IPS-18c (cell line): ENCODE data around the gene GNS.
"Not testable (repeated sequence)": the region's sequence is repeated elsewhere in the genome, so short reads cannot be mapped to it uniquely, and the experiment has no call there.

Experiments used
- H3K4me3 ChIP-seq: 2 replicates; pipeline ENCODE4 v1.7.0; 2013; ENCODE audit warnings: low read depth, mild to moderate bottlenecking, low read length, moderate library complexity; ENCODE audit not compliant: insufficient read depth
- H3K9me3 ChIP-seq: one replicate; pipeline ENCODE4 v1.6.1; 2013; ENCODE audit warnings: mild to moderate bottlenecking, low read length, moderate library complexity; ENCODE audit not compliant: control insufficient read depth, insufficient read depth

The GNS gene

GRCh38 chr12:64691227-64691794 lies 67.9 kb downstream of the GNS start:
- no peak overlapping the region for H3K4me3 ChIP-seq
- H3K9me3 ChIP-seq: no peaks in the 10 kb centered on the region

DNA sequence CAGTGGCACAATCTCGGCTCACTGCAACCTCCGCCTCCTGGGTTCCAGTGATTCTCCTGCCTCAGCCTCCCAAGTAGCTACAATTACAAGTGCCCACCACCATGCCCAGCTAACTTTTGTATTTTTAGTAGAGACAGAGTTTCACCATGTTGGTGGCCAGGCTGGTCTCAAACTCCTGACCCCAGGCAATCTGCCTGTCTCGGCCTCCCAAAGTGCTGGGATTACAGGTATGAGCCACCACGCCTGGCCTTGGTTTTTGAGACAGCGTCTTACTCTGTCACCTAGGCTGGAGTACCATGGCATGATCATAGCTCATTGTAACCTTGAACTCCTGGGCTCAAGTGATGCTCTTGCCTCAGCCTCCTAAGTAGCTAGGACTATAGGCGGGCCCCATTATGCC lies 69.0 kb downstream of the GNS start:
- H3K4me3 ChIP-seq: not testable (repeated sequence)

GRCh38 chr12:64688715-64689114 lies 70.5 kb downstream of the GNS start:
- no peaks in the 10 kb centered on the region for H3K9me3 ChIP-seq
- no peak overlapping the region for H3K4me3 ChIP-seq

More for the DNA sequence above, 69.0 kb downstream of the GNS start:
- H3K9me3 ChIP-seq: not testable (repeated sequence)

DNA sequence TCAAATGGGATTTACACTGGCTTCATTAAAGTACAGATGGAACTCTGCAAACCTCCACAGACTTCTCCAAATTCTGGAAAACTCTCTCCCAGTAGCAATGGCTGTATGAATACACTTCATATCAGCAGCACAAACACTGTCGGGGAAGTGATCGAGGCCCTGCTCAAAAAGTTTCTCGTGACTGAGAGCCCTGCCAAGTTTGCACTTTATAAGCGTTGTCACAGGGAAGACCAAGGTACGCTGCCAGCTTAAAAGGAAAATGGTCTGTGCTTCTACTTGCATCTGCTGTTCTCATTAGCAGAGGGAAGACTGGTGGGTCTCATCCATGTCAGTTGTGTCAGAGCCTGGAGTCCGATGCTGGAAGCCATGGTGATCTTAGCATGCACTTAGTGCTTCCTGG lies 71.0 kb downstream of the GNS start:
- no peaks in the 10 kb centered on the region for H3K9me3 ChIP-seq
- H3K4me3 ChIP-seq: no peak overlapping the region

DNA sequence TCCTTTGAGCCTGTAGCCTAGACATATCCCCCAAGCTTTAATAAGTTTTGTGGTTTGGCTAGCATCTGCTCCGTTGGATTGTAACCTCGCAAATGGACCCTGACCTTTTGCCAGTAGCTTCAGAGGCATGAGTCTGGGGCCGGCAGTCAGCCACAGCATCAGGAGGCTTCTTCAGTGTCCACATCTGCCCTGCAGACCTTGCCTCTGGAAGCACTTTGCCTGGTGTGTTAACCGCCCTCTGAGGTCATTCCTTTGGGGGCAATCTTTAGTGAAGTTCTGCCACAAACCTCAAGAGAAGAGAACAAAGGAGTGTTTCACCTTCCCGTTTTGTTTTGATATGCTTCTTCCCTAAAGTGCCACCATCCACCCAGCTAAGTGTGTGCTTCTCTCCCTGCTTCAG lies 71.4 kb downstream of the GNS start:
- Histone ChIP-seq H3K4me3 (no peak overlapping the region), H3K9me3 (no peaks in the 10 kb centered on the region)

DNA sequence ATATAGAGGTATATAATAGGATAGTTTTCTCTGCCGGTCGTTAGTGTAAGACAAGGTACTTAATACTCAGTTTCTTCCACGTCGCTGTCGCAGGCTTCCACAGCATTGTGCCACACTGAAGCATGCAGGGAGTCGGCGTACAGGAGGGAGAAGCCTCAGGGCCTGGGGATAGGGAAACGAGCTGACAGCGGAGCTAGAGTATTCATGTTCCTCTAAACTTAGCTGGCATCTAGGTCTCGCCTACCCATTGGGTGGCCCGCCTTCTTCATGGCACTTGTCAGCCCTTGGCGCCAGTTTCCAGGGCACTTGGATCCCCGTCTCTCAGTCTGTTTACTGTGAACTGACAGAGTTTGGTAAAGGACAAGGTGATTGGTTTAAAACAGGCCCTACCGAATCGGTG lies 73.6 kb downstream of the GNS start:
- Histone ChIP-seq H3K9me3 (no peaks in the 10 kb centered on the region), H3K4me3 (no peak overlapping the region)

GRCh38 chr12:64685050-64685449 lies 74.2 kb downstream of the GNS start:
- H3K4me3 ChIP-seq: no peak overlapping the region
- no peaks in the 10 kb centered on the region for H3K9me3 ChIP-seq

- Histone ChIP-seq H3K4me3 (no peak overlapping the region), H3K9me3 (no peaks in the 10 kb centered on the region)
These were observed 75.2 kb downstream of the GNS start for GRCh38 chr12:64683816-64684543.

DNA sequence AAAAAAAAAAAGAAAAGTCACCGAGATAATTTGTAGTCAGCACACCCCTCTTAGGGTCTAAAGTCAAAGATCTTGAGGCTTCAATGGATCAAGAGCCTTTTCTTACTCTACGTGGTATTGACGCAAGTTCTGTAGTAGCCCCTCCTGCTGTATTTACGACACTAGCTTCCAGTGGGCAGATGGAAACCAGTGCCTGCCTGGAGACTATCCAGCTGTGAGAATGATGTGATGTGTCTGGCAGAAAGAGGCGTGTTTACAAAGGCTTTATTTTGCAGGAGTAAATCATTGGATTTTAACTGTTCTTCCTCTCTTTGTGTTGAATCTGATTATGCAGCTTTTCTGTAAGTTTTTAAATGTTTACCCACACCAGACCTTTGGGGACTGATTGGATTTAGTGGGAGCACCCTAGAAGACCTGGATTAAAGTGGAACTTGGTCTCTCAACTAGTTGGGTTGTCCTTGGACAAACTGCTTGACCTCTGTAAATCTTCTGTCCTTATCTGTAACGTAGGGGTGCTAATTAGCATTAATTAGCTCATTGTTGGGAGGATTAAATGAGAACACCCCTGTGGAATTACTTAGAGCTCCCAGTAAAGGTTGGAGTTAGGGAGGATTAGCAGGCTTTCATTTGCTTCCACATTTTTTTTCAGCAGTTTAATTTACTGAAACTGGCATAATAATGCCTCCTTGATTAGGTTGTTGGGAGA lies 76.5 kb downstream of the GNS start:
- H3K4me3 ChIP-seq: no peak overlapping the region
- H3K9me3 ChIP-seq: no peaks in the 10 kb centered on the region

- Histone ChIP-seq H3K9me3 (no peaks in the 10 kb centered on the region), H3K4me3 (no peak overlapping the region)
These were observed 77.8 kb downstream of the GNS start for GRCh38 chr12:64681200-64682052.

GRCh38 chr12:64680235-64680634 lies 79.0 kb downstream of the GNS start:
- Histone ChIP-seq H3K9me3 (no peaks in the 10 kb centered on the region), H3K4me3 (no peak overlapping the region)

DNA sequence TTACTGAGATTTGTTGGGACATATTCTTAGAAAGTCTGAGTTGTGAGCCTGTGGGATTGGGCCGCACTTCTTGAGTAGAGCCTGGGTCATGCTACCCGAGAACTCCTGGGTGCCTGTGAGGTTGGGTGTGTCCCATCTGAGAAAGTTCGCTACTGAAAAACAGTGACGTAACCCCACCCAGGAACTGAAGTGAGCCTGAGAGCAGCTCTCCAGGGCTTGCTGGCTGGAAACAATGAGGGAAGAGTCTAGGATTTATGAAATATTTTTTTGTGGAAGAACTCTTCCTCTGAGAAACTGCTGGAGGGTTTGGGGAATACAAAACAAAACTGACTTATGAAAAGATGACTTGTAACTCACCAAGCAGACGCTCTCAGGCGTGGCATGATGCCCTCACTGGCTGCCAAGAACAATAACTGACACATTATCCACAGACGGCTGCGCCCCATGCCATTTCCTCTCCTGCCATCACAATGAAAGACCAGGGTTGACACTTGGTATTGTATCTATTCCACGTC lies 79.7 kb downstream of the GNS start:
- Histone ChIP-seq H3K4me3 (no peak overlapping the region), H3K9me3 (no peaks in the 10 kb centered on the region)

DNA sequence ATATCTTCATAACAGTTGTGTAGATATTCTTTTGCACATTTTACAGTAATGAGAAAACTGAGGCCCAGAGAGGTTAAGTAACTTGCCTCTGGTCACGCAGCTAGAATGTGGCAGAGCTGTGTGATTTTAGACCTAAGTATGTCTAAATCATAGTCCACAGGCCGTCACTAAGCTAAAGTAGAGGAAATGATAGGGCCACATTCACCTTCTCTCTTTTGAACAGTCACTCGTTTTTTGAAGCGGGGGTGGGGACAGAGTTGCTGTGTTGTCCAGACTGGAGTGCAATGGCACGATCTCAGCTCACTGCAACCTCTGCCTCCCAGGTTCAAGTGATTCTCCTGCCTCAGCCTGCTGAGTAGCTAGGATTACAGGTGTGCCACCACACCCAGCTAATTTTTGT lies 80.4 kb downstream of the GNS start:
- Histone ChIP-seq H3K9me3 (no peaks in the 10 kb centered on the region), H3K4me3 (no peak overlapping the region)

GRCh38 chr12:64678248-64678647 lies 81.0 kb downstream of the GNS start:
- H3K9me3 ChIP-seq: no peaks in the 10 kb centered on the region
- no peak overlapping the region for H3K4me3 ChIP-seq

DNA sequence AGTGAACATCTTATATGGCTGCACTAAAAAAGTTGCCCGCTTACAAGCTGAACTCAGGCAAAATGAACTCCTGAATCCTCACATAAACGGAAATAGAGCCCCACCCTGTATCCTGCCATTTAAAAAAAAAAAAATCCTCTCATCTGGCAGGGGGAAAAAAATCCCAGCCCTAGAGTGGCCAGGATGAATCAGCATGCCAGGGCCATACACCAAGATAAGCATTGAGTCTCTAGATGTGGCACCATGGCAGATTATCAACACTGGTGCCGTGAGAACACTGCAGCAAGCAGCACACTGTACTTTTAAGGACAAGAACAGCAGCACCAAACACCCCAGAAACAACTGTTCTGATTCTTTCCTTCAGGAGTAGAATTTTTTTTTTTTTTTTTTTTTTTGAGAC lies 83.4 kb downstream of the GNS start:
- Histone ChIP-seq H3K4me3 (no peak overlapping the region), H3K9me3 (no peaks in the 10 kb centered on the region)

DNA sequence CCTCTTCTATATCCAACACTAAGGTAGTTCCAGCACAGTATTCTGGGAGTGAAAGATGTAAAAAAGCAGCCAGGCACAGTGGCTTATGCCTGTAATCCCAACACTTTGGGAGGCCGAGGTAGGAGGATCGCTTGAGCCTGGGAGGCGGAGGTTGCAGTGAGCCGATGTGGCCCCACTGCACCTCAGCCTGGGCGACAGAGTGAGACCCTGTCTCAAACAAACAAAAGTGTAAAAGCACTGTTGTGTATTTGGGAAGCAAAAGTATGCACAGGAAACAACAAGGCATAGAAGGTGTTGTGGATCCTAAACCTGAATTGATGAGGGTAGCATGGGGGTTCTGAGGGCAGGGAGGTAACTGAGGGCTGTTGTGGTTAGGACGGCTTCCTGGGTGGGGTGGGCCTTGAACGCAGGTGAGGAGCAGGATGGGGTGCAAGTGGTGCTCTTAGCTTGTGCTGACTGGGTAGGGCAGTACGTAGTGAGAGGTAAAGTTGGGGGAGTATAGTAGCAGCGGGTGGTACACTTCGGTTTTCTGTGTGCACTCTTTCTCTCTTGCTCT lies 84.8 kb downstream of the GNS start:
- H3K4me3 ChIP-seq: no peak overlapping the region
- H3K9me3 ChIP-seq: no peaks in the 10 kb centered on the region

- Histone ChIP-seq H3K9me3 (no peaks in the 10 kb centered on the region), H3K4me3 (no peak overlapping the region)
These were observed 85.6 kb downstream of the GNS start for GRCh38 chr12:64673490-64674169.
